Measurements from ENCODE around the gene LFNG.

LFNG gene

DNA sequence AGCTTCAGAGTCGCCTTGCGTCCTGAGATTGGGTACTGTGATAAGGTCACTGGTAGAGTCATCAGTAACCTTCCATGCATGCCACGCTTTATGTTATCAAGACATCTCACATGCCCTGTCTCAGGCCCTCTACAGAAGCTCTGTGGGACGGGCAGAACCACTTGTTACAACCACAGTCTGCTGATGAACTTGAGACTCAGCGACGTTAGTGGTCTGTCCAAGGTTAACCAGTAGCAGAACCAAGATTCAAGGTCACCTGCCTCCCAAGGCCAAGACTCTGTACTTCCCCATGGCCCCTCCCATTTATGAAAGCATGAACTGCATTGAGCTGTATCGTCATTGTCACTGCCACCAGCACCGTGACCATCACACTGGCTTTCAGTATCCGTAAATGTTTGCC, 54.2 kb downstream of the LFNG start:
- H3K9me3 ChIP-seq (ENCODE audit: control insufficient read depth, low read length) = no peaks in the 10 kb centered on the region
- H3K27me3 ChIP-seq (replicated peaks; ENCODE audit: control insufficient read depth, insufficient read depth, low read length, poor library complexity, severe bottlenecking) = no peaks in the 10 kb centered on the region
- DNase-seq = no peak
- no peak overlapping the region for H3K27ac ChIP-seq (ENCODE audit: insufficient read depth, low read length, poor library complexity, severe bottlenecking)
- H3K4me3 ChIP-seq (ENCODE audit: insufficient read depth, low read depth, low read length, poor library complexity, severe bottlenecking) = no peak overlapping the region
- no peaks in the 10 kb centered on the region for H3K4me1 ChIP-seq (ENCODE audit: control insufficient read depth, insufficient read depth, low read length, poor library complexity, severe bottlenecking)
- no peaks in the 10 kb centered on the region for H3K36me3 ChIP-seq (ENCODE audit: control insufficient read depth, insufficient read depth, low read length)

DNA sequence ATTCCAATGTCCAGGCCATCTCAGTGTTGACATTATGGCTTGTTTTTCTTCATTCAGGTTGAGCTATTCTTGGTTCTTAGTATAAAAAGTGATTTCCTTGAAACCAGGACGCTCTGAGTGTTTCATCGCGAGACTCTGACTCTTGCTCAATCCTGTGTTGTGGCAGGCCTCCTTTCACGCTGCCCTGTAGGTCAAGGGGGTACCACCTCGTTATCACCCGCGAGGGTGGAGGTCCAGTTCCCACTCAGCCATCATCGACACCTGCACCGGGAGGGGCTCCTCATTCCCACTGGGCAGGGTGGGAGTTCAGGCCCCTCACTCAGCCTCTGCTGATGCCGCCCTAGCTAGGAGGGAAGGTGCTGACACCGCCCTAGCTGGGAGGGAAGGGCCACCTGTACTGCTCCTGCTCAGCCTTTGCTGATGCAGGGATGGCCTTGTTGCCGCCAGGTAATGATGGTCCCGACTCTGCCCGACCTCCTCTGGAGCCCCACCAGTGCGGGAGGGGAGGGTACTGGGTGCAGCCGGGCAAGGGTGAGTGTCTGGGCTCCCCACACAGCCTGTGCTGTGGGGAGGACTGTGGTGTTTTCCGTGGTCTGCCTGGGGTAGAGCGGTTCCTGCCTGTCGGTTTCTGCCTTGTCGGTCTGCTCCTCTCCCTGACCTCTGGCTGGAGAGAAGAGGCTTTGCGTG, 55.6 kb downstream of the LFNG start:
- H3K4me1 ChIP-seq (ENCODE audit: control insufficient read depth, insufficient read depth, low read length, poor library complexity, severe bottlenecking) = no peaks in the 10 kb centered on the region

DNA sequence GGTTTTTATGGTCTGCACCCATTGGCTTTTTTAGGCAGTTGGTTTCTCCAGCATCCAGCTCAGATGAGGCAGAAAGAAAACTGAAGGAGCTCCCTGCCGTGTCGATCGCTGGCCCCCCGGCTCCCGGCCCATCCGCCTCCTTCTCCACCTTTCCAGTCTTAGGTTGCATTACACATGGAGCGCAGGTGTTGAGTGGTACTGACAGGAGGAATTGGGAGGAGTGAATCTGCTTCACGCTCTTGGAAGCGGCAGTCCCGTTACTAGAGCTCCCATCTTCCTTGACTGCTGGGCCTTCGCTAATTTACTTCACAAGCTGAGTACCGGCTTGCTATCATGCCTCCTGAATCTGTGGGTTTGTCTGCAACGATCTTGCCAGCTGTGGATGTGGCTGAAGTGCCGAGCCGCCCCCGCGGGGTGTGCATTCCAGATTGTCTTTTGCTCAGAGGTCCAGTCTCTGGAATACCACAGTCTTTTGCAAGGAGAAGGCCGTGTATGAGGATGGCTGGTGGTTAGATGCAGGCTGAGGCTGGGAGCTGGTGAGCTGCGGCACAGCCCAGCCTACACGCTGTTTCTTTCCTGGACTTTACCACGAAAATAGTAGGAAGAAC, 56.3 kb downstream of the LFNG start:
- Histone ChIP-seq H3K27me3 (replicated peaks; ENCODE audit: control insufficient read depth, insufficient read depth, low read length, poor library complexity, severe bottlenecking) (no peaks in the 10 kb centered on the region), H3K27ac (ENCODE audit: insufficient read depth, low read length, poor library complexity, severe bottlenecking) (no peak overlapping the region), H3K9me3 (ENCODE audit: control insufficient read depth, low read length) (no peaks in the 10 kb centered on the region), H3K4me3 (ENCODE audit: insufficient read depth, low read depth, low read length, poor library complexity, severe bottlenecking) (no peak overlapping the region), H3K36me3 (ENCODE audit: control insufficient read depth, insufficient read depth, low read length) (no peaks in the 10 kb centered on the region), H3K4me1 (ENCODE audit: control insufficient read depth, insufficient read depth, low read length, poor library complexity, severe bottlenecking) (no peaks in the 10 kb centered on the region)
- no peak for DNase-seq

More for the DNA sequence above, 55.6 kb downstream of the LFNG start:
- DNase-seq = no peak
- Histone ChIP-seq H3K4me3 (ENCODE audit: insufficient read depth, low read depth, low read length, poor library complexity, severe bottlenecking) (no peak overlapping the region), H3K27me3 (replicated peaks; ENCODE audit: control insufficient read depth, insufficient read depth, low read length, poor library complexity, severe bottlenecking) (no peaks in the 10 kb centered on the region), H3K9me3 (ENCODE audit: control insufficient read depth, low read length) (no peaks in the 10 kb centered on the region), H3K27ac (ENCODE audit: insufficient read depth, low read length, poor library complexity, severe bottlenecking) (no peak overlapping the region), H3K36me3 (ENCODE audit: control insufficient read depth, insufficient read depth, low read length) (no peaks in the 10 kb centered on the region)

DNA sequence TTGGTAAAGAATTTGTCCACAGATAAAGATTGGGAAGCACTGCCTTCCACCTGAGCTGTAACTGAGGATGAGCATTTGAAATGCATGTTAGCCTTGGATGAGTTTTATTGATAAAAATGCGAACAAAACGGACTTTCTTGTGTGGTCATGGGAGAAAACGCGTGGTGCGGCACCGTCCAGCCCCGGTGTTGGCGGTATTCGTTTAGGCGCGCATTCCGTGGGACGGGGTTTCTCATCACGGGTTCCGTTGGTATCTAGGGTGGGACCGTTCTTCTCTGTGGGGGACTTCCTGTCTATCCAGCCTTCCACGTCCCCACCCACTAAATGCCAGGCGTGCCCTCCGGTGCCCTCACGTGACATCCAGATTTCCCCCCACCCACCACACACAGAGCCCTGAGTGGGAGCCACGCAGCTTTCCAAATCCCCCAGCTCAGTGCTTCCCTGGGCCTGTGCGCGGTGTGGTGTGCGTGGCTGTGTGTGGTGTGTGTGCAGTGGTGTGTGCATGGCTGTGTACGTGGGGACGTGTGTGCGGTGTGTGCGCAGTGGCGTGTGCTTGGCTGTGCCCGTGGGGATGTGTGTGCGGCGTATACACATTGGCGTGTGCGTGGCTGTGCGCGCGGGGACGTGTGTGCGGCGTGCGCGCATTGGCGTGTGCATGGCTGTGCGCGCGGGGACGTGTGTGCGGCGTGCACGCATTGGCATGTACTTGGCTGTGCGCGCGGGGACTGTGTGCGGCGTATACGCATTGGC, 57.3 kb downstream of the LFNG start:
- no peak overlapping the region for H3K27ac ChIP-seq (ENCODE audit: insufficient read depth, low read length, poor library complexity, severe bottlenecking)
- no peak for DNase-seq
- no peak overlapping the region for H3K4me3 ChIP-seq (ENCODE audit: insufficient read depth, low read depth, low read length, poor library complexity, severe bottlenecking)
- no peaks in the 10 kb centered on the region for H3K36me3 ChIP-seq (ENCODE audit: control insufficient read depth, insufficient read depth, low read length)
- no peaks in the 10 kb centered on the region for H3K4me1 ChIP-seq (ENCODE audit: control insufficient read depth, insufficient read depth, low read length, poor library complexity, severe bottlenecking)
- no peaks in the 10 kb centered on the region for H3K27me3 ChIP-seq (replicated peaks; ENCODE audit: control insufficient read depth, insufficient read depth, low read length, poor library complexity, severe bottlenecking)
- no peaks in the 10 kb centered on the region for H3K9me3 ChIP-seq (ENCODE audit: control insufficient read depth, low read length)
